Measurements from ENCODE around the gene PDP2.

Gene PDP2

GRCh38 chr16:66935314-66936011 is 55.1 kb downstream of the PDP2 start, which contains the start of gene CES2:
Gene CES2 (plus strand): TSS chr16:66935516. CDS start chr16:66935636, 120 bp downstream.
- DNase-seq (ENCODE audit: low read depth): no peak

DNA sequence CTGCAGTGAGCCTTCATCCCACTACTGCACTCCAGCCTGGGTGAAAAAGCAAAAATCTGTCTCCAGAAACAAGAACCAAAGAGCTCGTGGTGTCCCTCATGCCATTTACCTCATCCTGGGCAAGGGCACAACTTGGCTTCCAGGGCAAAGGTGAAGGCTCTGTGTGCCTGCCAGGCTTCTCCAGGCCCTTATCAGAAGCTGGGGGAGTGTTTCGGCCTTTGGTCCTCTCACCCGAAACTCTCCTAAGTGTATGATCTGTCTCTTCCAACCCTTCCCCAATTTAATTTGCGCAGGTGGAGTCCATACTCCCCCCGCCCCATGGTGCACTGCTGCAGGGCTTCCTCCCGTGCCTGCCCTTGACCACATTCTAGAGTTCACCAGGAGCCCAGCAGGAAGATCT is 56.1 kb downstream of the PDP2 start:
- DNase-seq (ENCODE audit: low read depth): no peak

DNA sequence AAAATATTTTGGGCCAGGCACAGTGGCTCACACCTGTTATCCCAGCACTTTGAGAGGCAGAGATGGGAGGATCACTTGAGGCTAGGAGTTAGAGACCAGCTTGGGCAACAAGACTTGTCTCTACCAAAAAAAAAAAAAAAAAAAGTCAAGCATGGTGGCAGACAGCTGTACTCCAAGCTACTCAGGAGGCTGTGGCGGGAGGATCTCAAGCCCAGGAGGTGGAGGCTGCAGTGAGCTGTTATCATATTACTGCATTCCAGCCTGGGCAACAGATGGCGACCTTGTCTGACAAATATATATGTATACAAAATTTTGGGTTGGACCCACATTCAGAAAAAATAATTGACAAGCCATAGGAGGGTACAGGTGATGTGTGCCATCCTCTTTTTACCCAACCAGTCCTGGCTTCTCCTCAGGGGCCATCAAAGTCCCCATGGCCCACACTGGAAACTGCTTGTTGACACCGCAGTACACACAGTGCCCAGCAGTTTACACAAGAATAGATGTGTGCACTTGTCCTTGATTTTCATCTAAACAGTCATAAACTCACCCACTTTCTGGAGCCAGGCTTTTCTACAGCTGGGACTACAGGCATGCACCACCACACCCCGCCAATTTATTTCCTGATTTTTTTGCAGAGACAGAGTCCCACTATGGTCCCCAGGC is 56.7 kb downstream of the PDP2 start:
- no peak for DNase-seq (ENCODE audit: low read depth)

- DNase-seq (ENCODE audit: low read depth): no peak
Observed at GRCh38 chr16:66937725-66938337, 57.5 kb downstream of the PDP2 start.

- no peak for DNase-seq (ENCODE audit: low read depth)
Observed at GRCh38 chr16:66939366-66939765, 59.1 kb downstream of the PDP2 start.

- no peak for DNase-seq (ENCODE audit: low read depth)
Observed at GRCh38 chr16:66940236-66940635, 59.9 kb downstream of the PDP2 start.
